Prostate gland (tissue), 2 donors: Measurements from ENCODE around the gene FLT1.

ENCODE experiments used
- POLR2AphosphoS5 ChIP-seq: sonication (generic); formaldehyde crosslinking; IDR thresholded peaks from one replicate; pipeline ENCODE4 v1.6.1; 2017; ENCODE audit warnings: antibody characterized with exemption
- TF ChIP-seq, protein P1 (sequence below), 4 experiments: fragments of 200-600 bp in 2 of 4; fragments of 450-650 bp in 2 of 4; sonication (generic) in 2 of 4; IDR thresholded peaks; 1 replicate in 3 of 4; 2 replicates in 1 of 4; pipeline ENCODE4 v1.5.1; 2016 to 2019; ENCODE audit warnings: antibody characterized with exemption in 4 of 4, mild to moderate bottlenecking in 2 of 4, moderate library complexity in 2 of 4

- no peak for TF ChIP-seq POLR2AphosphoS5
- TF ChIP-seq, protein P1, sequence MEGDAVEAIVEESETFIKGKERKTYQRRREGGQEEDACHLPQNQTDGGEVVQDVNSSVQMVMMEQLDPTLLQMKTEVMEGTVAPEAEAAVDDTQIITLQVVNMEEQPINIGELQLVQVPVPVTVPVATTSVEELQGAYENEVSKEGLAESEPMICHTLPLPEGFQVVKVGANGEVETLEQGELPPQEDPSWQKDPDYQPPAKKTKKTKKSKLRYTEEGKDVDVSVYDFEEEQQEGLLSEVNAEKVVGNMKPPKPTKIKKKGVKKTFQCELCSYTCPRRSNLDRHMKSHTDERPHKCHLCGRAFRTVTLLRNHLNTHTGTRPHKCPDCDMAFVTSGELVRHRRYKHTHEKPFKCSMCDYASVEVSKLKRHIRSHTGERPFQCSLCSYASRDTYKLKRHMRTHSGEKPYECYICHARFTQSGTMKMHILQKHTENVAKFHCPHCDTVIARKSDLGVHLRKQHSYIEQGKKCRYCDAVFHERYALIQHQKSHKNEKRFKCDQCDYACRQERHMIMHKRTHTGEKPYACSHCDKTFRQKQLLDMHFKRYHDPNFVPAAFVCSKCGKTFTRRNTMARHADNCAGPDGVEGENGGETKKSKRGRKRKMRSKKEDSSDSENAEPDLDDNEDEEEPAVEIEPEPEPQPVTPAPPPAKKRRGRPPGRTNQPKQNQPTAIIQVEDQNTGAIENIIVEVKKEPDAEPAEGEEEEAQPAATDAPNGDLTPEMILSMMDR (IDR thresholded peaks at IDR 0.05): no peak
Observed at GRCh38 chr13:28326056-28326455, 168.9 kb downstream of the FLT1 start.
